C4-2B (cell line): Measurements from ENCODE around the gene SLF1.

Experiments
- H3K27ac ChIP-seq: fragments of 450-650 bp; 2 replicates; pipeline ENCODE4 v1.5.1; 2017
- CTCF ChIP-seq: fragments of 450-650 bp; conservative IDR thresholded peaks from 2 replicates; pipeline ENCODE4 v1.5.1; 2017; ENCODE audit warnings: mild to moderate bottlenecking
- ZFX ChIP-seq: fragments of 450-650 bp; IDR thresholded peaks from 2 replicates; pipeline ENCODE4 v1.6.1; 2017

SLF1 gene

DNA sequence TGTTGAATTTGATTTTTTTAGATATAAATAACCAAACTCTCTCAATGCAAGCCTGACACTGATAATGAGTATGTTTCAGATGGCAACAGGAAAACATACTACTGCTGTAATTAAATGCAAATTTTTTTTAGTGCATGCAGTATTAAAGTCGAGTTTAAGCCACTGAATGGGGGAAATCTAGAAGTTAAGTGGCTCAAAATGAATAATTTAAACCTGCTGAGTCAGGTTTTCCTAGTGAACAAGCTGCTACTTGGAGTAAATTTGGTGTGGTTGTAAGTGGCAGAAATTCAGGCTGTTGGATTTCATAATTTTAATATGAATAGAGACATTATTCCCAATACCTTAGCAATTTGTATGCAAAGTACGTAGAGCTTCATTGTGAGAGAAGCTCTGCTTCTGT is 121.8 kb downstream of the SLF1 start:
- H3K27ac ChIP-seq: no peak overlapping the region
- TF ChIP-seq CTCF (no peak), ZFX (no peak)

GRCh38 chr5:94742852-94743251 is 124.4 kb downstream of the SLF1 start:
- H3K27ac ChIP-seq: no peak overlapping the region
- no peak for TF ChIP-seq CTCF
- no peak for TF ChIP-seq ZFX

GRCh38 chr5:94744906-94745305 is 126.4 kb downstream of the SLF1 start:
- H3K27ac ChIP-seq: no peak overlapping the region
- TF ChIP-seq ZFX: no peak
- no peak for TF ChIP-seq CTCF

DNA sequence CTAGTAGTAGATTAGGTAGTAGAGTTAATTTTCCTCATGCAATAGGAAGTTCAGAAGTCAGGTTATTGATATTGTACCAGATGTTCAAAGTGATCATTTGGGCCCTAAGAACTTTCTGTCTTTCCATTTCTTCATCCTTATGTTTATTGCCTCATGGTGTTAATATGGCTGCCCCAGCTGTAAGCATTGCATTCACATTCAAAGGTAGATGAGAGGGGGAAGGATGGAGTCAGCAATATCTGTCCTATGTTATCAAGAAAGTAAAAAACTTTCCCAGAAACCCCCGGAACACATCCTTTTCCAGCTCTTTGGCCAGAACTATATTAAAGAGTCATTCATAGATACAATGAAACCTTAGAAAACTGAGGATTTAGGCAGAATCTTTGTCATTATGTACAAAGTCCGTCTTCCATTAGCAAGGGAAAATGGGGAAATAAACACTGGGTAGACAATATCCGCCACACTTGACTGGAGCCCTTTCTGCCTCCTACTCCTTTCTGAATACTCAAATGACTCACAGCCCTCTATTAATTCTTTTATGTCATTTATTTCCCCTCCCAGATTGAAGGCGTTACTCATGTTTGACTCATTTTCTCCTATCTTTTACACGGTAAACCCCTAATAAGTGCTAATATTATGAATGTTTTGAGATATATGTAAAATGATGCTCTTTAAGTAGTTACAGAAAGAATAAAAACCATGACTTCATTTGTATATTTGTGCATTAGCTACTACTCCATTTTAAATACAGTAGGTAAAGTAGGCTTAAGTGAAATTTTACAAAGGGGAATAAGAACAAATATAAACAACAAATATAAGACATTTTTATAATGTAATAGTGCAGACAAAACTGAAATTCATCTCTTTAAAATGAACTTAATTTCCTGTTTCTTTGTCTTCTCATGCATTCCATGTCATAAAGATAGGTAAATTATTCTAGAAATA is 127.6 kb downstream of the SLF1 start:
- no peak overlapping the region for H3K27ac ChIP-seq
- TF ChIP-seq CTCF (no peak), ZFX (no peak)

DNA sequence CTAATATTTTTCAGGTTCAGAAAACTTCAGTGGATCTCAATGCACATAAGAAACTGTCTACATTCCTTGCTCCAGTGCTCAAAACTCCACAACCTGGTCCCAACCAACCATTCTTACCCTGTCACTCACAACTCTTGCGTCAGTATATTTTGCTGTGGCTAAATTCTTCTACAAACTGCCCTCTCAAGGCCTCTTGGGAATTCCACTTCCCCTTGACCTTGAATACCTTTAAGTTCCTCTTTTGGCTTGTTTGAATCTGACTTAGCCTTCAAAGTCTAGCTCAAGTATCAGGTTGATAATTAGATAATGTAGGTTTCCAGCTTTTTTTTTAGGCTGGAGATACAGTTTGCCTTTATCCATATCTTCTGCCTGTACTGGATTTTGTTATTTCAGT is 128.3 kb downstream of the SLF1 start:
- H3K27ac ChIP-seq: no peak overlapping the region
- TF ChIP-seq ZFX (no peak), CTCF (no peak)
